AG08395 (cell line): ENCODE measurements around the gene C14orf132.
A peak's percentile ranks its signal among the peaks of the same experiment; 100 is the strongest.

Source experiments
- DNase-seq: peaks from one replicate; pipeline ENCODE4 v3.0.0; 2012; ENCODE audit warnings: mixed read lengths, low spot score

Gene C14orf132

DNA sequence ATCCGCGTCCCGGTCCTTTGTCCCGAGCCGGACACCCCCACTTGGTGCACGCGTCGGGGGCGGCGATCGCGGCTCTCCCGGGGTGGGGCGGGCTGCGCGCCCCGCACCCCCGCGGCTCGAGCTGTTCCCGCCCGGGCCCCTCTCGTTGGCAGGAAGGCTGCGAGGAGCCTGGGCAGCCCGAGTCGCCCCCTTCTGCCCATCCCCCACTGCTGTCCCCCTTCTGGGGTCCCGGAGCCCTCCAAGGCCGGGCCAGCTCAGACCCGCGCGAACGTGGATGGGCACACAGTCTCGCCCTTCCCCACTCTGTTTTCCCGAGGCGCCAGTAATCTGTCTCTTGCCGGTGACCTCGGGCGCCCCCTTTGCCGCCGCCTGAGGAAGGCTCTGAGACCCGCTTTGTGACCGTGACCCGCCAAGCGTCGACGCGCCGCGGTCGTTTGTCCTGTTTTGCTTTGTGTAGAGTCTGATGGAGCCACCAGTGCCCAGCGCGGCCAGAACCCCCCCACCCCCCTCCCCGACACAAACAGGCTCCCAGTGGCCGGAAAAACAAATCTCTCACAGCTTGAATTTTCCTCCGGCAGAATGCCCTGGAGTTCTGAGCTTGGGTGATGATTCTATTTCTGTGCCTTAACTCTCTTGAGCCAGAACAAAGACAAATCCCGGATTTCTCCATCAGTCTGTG lies 610 bp downstream of the C14orf132 start:
- DNase-seq = peak; percentile 35

- no peak for DNase-seq
These were observed 1.7 kb downstream of the C14orf132 start for GRCh38 chr14:96040828-96041371.

GRCh38 chr14:96042248-96042930 lies 3.2 kb downstream of the C14orf132 start:
- peak; percentile 27 for DNase-seq

DNA sequence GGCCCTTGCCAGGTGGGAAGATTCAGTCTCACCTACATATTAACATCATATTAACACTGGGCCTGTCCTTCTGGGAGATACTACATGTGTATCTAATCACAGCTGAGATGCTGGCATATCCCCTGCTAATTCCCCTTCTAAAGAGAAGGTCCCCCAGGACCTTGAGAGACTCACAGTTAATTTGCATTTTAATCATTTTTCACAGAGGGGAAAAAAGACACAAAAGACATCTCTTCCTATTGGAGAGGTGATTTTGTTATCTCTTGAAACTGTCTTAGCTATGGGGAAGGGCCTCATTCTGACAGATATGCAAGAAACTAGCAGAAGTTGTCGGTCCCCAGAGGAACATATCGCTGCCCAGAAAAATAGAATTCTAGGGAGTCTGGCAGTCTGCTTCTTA lies 7.5 kb downstream of the C14orf132 start:
- DNase-seq = no peak

DNA sequence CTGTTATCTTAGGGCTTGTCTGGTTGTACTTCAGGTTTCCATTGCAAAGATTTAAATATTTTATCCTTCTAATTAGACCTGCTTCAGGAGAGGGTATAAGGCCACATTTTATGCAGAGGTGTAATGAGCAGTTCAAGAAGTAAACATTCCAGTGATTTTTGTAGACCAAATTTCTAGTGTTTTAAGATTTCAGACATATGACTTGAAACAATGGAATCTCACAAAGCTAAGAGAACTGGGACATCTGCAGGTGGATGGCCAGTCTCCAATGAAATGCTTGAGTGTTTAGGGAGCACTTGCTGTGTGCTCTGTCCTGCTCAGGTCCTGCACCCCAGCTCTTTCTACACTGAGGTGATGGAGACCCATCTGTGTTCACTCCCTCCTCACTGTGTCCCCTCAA lies 7.9 kb downstream of the C14orf132 start:
- DNase-seq = no peak

- DNase-seq = no peak
These were observed 10.8 kb downstream of the C14orf132 start for GRCh38 chr14:96049932-96050331.

DNA sequence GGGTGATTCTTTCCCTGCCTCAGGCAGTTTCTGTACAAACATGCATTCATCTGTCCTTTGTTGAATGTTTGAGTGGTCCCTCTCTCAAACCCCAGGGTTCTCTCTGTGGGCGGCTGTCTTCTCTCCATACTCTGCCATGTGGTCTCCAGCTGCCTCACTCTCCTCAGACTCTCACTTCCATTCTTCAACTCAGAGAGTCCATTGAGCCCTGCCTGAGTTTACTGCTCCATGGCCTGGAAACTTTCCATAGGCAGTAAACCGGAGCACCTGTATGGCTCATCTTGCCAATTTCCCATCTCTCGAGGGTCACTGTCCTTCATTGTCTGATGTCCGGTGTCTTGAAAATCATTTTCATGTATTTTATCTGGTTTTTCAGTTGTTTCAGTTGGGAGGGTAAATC lies 11.3 kb downstream of the C14orf132 start:
- no peak for DNase-seq

DNA sequence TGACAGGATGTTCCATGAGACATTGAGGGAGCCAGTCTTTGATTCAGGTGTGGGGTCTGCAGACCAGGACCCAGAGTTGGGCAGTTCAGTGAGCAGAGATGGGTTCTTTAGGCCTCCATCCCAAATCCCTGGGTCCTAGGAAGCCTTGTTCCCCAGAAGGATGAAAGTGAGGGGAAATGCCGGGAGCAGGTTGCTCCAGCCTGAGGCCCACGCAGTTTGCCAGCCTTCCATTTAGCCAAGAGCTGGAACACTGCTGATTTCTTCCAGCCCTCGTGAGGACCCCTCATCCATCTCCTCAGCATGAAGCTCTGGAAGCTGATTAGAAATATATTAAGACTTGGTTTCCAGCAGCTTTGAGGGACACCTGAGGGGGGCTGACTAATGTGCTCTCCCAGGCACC lies 12.1 kb downstream of the C14orf132 start:
- no peak for DNase-seq

DNA sequence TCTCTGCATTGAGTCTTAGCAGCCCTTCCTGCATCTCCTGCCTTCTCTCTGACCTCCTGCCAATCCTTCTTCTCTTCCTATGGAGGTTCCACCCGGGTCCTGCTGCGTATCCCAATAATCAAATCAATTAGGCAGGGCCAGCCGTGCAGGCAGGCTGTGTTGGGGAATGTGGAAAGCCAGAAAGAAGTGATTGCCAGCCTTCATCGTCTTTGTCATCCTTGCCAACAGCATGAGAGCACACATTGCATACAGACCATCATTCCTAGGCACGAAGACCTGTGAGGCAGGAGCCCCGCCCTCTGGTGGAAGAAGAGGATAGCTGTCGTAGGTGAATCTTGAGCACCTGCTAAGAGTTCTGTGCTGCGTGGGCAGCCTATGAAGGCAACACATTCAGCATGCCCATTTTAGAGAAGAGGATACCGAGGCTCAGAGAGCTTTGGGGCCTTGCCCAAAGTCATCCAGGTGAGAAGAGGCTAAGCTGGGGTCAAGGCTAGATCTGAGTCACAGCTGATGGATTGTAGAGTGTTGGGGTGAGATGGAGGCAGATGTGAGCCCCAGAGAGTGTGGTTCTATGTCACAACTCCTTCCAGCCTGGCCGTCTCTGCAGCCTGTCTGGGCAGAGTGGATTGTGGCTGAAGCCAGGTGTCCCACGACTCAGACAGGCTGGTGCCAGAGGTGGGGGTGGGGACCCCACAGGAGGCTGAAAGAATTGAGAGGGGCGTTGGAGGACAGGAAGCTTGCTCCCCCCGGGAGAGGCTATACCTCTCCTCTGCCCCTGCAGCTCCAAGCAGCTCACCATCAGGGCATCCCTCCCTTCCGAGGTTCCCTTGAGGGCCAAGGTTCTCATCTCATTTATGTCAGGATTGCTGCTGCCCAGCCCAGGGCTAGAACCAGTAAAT lies 12.7 kb downstream of the C14orf132 start:
- no peak for DNase-seq

- no peak for DNase-seq
These were observed 13.5 kb downstream of the C14orf132 start for GRCh38 chr14:96052541-96053247.

DNA sequence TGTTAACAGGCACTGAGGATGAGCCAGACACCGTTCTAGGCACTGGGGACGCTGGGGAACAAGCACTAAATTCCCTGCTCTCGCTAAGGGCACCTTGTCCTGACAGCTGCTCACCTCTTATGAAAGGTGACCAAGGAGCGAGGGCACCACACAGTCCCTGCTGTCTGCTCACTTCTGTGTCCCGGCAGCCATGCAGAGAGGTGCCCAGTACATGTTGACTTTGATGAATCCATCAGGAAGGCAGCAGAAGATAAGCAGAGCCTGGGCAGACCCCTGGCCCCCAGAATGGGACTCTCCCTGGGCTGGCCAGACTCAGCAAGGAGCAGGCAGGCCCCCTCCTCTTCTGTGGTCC lies 14.1 kb downstream of the C14orf132 start:
- no peak for DNase-seq

DNA sequence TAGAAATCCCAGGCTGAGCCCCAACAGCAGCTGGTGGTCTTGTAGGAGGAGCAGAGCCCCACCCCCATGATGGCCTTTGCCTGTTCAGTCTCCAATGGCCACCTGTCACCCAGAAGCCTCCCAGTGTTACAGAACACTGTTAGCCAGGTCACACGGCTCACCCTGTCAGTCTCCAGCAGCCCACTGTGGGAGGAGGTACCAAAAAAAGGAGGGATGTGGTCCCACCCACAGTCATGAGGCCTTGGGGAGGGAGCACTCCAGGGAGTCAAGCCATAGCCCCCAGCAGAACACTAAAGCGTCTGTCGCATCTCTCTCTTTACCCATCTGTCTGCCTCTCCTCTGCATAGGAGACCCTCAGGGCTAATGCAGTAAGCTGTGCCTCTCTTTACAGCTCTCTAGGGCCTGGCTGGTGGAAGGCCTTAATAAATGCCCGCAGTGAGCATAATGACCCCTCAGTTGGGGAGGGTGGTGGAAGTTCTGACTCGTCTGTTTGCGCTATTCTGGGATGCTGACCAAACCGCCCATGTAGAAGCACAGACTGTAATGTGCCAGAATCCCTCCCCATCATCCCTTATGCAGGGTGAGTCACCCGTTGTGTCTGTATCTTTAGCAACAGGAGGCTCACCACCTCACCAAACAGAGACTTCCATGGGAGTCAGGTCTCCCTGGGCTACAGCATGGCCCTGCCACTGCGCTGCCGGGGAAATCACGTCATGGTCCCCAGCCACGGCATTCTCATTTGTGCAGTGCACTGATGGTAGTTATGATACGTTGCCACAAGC lies 14.6 kb downstream of the C14orf132 start:
- DNase-seq = peak; percentile 98

- DNase-seq = no peak
These were observed 15.5 kb downstream of the C14orf132 start for GRCh38 chr14:96054661-96055060.

- no peak for DNase-seq
These were observed 16.0 kb downstream of the C14orf132 start for GRCh38 chr14:96055065-96055752.

GRCh38 chr14:96055753-96056508 lies 16.8 kb downstream of the C14orf132 start:
- DNase-seq = no peak

DNA sequence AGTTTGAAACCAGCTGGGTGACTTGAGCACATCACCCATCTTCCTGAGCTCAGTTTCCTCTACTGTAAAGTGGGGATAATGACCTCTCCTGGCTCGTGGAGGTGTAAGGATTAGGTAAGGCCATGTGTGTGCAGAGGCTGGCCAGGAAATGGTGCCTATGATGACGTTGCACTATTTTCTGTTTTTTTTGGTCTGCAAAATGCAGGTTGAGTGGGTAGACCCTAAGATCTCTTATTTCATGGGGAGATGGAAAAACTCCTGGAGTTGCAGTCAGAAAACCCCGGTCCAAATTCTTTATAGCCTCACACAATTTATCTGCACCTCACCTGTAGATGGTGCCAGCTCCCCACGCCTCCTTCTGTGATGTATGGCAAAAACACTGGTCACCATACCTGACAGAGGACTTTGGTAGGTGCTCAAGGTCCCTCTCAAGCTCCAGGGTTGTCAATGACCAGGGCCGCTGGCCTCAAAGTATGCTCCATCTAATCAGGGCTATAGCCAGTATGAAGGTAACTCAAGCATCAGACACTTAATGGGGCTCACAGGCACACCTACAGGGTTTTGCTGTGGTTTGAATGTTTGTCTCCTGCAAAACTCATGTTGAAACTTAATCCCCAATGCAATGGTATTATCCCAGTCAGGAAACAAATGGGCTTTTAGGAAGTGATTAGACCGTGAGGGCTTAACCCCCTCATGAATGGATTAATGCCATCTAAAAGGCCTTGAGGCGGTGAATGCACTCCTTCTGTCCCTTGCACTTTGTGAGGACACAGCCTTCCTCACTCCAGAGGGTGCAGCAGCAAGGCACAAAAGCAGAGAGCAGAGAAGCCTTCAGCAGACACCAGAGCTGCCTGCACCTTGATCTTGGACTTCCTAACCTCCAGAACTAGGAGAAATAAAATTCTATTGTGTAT lies 17.6 kb downstream of the C14orf132 start:
- DNase-seq = no peak

DNA sequence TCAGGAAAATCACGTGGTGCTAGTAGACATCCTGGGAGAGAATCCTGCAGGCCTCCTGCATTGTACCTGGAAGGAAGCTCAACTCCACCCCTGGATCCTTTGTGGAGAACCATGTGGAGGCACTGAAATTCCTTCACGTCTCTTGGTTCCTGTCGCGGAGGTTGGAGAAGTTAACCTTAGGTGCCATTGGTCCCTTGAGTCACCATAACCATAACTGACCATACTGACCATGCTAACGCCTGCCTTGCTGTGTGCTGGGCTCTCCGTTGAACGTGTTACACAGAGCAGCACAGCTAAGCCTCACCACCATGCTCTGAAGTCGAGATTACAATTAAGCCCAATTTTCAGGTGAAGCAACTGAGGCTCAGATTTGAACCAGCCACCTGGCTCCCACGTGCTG lies 18.6 kb downstream of the C14orf132 start:
- DNase-seq = no peak

GRCh38 chr14:96058576-96059200 lies 19.5 kb downstream of the C14orf132 start:
- no peak for DNase-seq
